GM21390 (cell line): ENCODE results near the gene PTPRE.
A peak's percentile ranks its signal among the peaks of the same experiment; 100 is the strongest.

Experiments
- ATAC-seq: cut with Tn5 transposase; IDR thresholded peaks from one replicate; pipeline ENCODE4 v1.9.1; 2021; ENCODE audit not compliant: unreplicated experiment

Gene PTPRE

DNA sequence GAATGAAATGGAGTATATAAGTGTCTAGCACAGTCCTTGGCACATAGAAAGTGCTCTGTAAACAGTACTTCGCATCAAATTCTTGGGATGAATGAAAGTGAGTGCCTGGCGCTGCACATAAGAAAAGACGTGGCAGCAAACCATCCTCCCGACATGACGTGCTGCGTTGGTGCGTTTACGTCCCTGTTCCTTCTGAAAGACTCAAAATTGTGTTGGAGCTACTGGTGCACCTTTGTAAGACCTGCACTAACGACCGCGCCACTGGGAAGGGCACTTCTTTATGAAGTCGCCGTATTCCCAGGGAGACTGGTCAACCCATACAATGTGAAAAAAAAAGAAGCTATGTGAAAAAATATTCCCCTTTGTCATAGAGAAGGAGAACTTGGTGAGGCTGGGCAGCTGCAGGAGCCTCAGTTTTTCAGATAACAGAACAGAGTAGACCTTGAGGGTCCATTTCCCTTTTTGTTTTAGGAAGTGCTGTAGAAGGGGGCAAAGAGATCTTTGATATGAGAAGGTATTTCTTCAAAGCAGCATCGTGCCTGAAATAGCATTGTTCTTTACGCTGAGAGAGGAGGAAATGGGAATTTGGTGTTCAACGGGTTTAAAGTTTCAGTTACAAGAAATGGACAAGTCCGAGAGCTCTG is 91.7 kb downstream of the PTPRE start:
- ATAC-seq = no peak

- ATAC-seq = no peak
Measured at GRCh38 chr10:127999297-128000129, 92.6 kb downstream of the PTPRE start.

DNA sequence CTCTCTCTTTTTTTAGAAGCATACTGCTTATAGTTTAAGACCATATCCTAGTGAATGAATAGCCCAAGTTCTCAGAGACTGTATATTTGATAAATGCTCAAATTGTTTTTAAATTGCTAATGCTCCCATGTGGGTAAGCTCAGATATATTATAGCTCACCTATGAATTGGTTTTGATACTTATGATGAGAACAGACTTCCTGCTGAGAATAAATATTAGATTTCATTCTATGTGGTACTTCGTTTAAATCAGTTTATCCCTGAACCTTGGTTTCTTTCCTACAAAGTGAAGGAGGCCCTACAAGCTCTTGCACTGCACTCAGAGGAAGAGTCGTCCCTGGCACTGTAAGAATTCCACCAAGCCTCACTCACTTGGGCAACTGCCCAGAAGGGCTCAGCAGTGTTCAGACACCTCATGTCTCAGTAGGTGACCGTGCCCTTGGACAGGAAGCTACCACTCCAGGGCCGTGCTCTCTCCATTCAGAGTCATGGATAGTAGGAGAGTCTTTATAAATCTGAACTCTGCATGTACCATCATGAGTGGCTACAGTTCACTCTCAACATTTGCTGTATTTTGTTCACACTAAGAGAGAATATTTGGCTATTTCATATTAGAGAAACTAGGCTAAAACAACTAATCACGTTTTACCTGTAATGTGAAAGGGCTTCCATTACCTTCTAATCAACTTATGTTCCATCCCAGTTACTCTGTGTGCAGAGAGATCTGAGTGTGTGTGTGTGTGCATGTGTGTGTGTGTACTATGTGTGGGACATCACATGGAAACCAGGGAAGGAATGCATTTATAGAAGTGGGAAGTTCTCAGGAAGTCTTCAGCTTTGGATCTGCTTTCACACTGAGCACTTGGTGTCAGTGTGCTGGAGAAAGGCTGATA is 93.8 kb downstream of the PTPRE start:
- ATAC-seq = no peak

- no peak for ATAC-seq
Measured at GRCh38 chr10:128001363-128001745, 94.5 kb downstream of the PTPRE start.

DNA sequence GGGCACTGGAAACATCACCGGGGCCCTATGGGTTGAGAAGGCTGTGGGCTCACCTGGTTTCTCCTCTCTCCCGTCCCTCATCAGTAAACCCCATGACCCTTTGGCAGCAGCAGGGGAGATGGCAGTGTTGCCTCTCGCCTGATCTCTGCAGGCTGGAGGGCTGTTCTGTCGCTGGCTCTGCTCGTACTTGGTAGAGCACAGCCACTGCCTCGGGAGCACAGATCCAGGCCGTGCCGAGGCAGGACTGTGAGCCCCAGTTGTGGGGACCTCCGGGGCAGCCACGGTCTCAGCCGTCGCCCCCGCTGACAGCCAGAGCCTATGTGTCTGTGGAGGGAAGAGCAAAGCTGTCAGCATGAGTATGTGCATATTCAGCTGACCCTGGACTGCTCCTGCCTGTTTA is 94.9 kb downstream of the PTPRE start:
- no peak for ATAC-seq

- ATAC-seq = no peak
Measured at GRCh38 chr10:128003521-128003920, 96.6 kb downstream of the PTPRE start.

GRCh38 chr10:128005858-128006257 is 99.0 kb downstream of the PTPRE start:
- ATAC-seq = no peak

DNA sequence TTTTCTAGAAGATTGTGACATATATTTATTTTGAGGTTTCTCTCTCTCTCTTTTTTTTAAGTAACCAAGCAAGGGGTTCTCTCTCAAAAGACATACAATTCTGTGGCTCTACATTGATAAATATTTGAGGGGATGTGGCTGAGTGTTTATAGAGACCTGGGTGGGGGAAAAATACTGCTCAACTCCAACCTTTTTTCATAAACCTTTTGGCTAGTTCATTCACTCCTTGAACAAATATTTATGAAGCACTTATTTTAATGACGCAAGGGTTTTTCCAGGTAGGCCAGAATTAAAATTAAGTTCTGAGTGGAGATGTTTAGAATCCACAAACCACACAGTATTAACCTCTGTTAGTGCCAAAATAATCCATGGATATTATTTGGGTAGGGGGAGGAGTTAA is 100.2 kb downstream of the PTPRE start:
- ATAC-seq = no peak

GRCh38 chr10:128007971-128008370 is 101.1 kb downstream of the PTPRE start:
- no peak for ATAC-seq

- no peak for ATAC-seq
Measured at GRCh38 chr10:128008521-128009250, 101.8 kb downstream of the PTPRE start.

- ATAC-seq = no peak
Measured at GRCh38 chr10:128009372-128010126, 102.6 kb downstream of the PTPRE start.

GRCh38 chr10:128011059-128011979 is 104.4 kb downstream of the PTPRE start:
- ATAC-seq = peak; percentile 85

GRCh38 chr10:128013626-128014025 is 106.7 kb downstream of the PTPRE start:
- ATAC-seq = no peak

GRCh38 chr10:128014236-128014635 is 107.3 kb downstream of the PTPRE start:
- ATAC-seq = no peak

DNA sequence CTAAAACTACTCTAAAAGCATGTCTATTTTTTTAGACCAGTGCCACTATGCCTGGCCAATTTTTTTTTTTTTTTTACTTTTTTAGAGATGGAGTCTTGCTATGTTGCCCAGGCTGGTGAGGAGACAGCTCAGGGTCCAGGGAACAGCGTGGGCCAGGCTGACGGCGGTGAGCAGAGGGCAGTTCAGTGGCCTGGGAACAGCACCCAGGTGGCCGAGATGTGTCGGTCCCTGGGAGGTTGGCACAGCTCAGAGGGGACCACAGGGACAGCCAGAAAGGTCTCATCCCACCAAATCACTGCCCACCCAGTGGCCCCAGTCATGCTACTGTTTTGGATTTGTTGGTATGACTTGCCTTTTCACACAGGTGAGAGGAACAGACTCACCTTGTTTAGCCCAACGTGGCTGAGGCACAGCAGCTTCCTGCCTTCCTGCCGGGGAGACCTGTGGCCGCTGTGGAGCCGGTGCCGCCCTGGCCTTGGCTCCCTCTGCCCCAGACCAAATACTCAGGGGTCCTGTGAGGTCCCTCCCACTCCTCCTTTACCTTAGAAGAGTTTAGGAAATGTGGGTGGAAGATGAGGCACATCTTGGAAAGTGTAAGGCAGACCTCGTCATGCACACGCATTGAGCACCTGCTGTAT is 109.6 kb downstream of the PTPRE start:
- no peak for ATAC-seq

GRCh38 chr10:128017822-128018221 is 110.9 kb downstream of the PTPRE start:
- no peak for ATAC-seq

- ATAC-seq = no peak
Measured at GRCh38 chr10:128018236-128018635, 111.3 kb downstream of the PTPRE start.

- ATAC-seq = no peak
Measured at GRCh38 chr10:128018691-128019090, 111.8 kb downstream of the PTPRE start.
